ENCODE measurements around the gene CNIH3. TPM values are rescaled to one million over a fixed set of nuclear protein-coding genes. Genes with fewer than 3 reads are reported as not detected.

CNIH3 gene
- total and polyA plus RNA-seq, 2 of the 4 experiments (the other 2 are of a cell fraction) = 2.0 to 2.9 TPM

DNA sequence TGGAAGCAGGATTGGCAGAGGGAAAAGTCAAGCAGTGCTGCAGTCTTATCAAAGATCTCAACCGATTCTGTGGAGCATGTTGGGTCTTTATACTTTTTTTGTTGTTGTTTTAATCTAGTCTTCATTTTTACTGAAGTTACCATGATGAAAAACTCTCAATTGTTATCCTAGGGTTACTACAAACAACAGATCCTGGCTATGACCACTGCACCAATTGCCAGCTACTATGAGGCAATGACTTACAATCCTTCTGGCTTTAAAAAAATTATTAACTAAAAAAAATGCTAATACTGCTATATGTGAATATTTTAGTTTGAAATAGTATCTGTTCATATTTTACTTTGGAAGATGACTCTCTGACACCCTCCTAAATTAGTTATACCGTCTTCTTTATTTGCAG lies 145.9 kb downstream of the CNIH3 start:
- no peak overlapping the region for H4K5ac ChIP-seq (ENCODE audit: low read depth, low read length)
- H3K36me3 ChIP-seq (ENCODE audit: control insufficient read depth, insufficient read depth, low read length) = no peaks in the 10 kb centered on the region
- H2AFZ ChIP-seq (replicated peaks; ENCODE audit: low read length, poor library complexity) = no peak overlapping the region
- TF ChIP-seq, protein P1, sequence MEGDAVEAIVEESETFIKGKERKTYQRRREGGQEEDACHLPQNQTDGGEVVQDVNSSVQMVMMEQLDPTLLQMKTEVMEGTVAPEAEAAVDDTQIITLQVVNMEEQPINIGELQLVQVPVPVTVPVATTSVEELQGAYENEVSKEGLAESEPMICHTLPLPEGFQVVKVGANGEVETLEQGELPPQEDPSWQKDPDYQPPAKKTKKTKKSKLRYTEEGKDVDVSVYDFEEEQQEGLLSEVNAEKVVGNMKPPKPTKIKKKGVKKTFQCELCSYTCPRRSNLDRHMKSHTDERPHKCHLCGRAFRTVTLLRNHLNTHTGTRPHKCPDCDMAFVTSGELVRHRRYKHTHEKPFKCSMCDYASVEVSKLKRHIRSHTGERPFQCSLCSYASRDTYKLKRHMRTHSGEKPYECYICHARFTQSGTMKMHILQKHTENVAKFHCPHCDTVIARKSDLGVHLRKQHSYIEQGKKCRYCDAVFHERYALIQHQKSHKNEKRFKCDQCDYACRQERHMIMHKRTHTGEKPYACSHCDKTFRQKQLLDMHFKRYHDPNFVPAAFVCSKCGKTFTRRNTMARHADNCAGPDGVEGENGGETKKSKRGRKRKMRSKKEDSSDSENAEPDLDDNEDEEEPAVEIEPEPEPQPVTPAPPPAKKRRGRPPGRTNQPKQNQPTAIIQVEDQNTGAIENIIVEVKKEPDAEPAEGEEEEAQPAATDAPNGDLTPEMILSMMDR (conservative IDR thresholded peaks at IDR 0.05; ENCODE audit: low read depth, low read length) = no peak
- no peak for TF ChIP-seq MAZ (IDR thresholded peaks at IDR 0.05; ENCODE audit: borderline replicate concordance, low read depth, low read length)
- TF ChIP-seq BHLHE40 (IDR thresholded peaks at IDR 0.05; ENCODE audit: low read depth, low read length) = no peak
- no peak overlapping the region for H2BK120ac ChIP-seq (ENCODE audit: low read depth, low read length)
- H3K27ac ChIP-seq (ENCODE audit: insufficient read depth, low read length) = no peak overlapping the region
- BruUV-seq (replicated peaks) = no TSS peak
- ATAC-seq (ENCODE audit: low read depth) = no peak
- H2AK5ac ChIP-seq (ENCODE audit: low read depth, low read length) = no peak overlapping the region
- H3K9me1 ChIP-seq (ENCODE audit: insufficient read depth, low read length) = peaks cover 5% of the 10 kb centered on the region; the same call in 1 of the 2 replicates
- intact Hi-C loops (cut with micrococcal nuclease) = no loop called here
- CTCF ChIA-PET = no interaction called here
- no peak for DNase-seq
- dilution Hi-C loops (cut with HindIII; ENCODE audit: low sequenced_read_pairs, unreplicated experiment) = no loop called here
- H3K18ac ChIP-seq (ENCODE audit: low read depth, low read length) = no peak overlapping the region
- no peak overlapping the region for H3K4me3 ChIP-seq (ENCODE audit: insufficient read depth, low read depth, low read length)
- no peaks in the 10 kb centered on the region for H4K20me1 ChIP-seq (ENCODE audit: insufficient read depth, low read length)
- peaks cover 7% of the 10 kb centered on the region for H3K27me3 ChIP-seq (ENCODE audit: control insufficient read depth, insufficient read depth, low read length)
- H4K91ac ChIP-seq (ENCODE audit: insufficient read depth, low read depth, low read length) = no peak overlapping the region
- no peak overlapping the region for H2BK5ac ChIP-seq (ENCODE audit: low read depth, low read length, poor library complexity, severe bottlenecking)
- no peak overlapping the region for H2AK9ac ChIP-seq (replicated peaks; ENCODE audit: low read depth, low read length, poor library complexity)
- no peak overlapping the region for H3K56ac ChIP-seq (ENCODE audit: extremely low read depth, insufficient read depth, low read length)
- H3K23ac ChIP-seq (ENCODE audit: low read depth, low read length) = no peak overlapping the region
- WGBS, 2 experiments (ENCODE audit: extremely low coverage in 2 of 2, insufficient read length in 1 of 2) = no CpG with 5 or more reads among the region's 2 CpGs
- no peak overlapping the region for H3K4ac ChIP-seq (ENCODE audit: low read depth, low read length)
- POLR2A ChIA-PET (ENCODE audit: unreplicated experiment) = no interaction called here
- H3K14ac ChIP-seq (replicated peaks; ENCODE audit: low read depth, low read length) = no peak overlapping the region
- peaks cover 3% of the 10 kb centered on the region for H3K9me3 ChIP-seq (ENCODE audit: control insufficient read depth, insufficient read depth, low read length)
- H3K4me1 ChIP-seq (ENCODE audit: control insufficient read depth, insufficient read depth, low read length) = no peaks in the 10 kb centered on the region
- H3K79me1 ChIP-seq (ENCODE audit: low read depth in 1 of 2, low read length in 2 of 2) = no peaks in the 10 kb centered on the region
- H3K9ac ChIP-seq (ENCODE audit: low read depth, low read length) = no peak overlapping the region
- no peak overlapping the region for H2BK20ac ChIP-seq (ENCODE audit: low read depth, low read length)
- in situ Hi-C loops (cut with MboI; ENCODE audit: low sequenced_read_pairs) = no loop called here
- H4K8ac ChIP-seq (ENCODE audit: low read depth in 2 of 2, low read length in 2 of 2) = no peak overlapping the region
- no peak overlapping the region for H2BK15ac ChIP-seq (ENCODE audit: low read depth, low read length)
- H3K4me2 ChIP-seq (ENCODE audit: low read depth, low read length) = no peak overlapping the region

Measured in IMR-90 (cell line).